H7 (cell line): Measurements from ENCODE around the gene EYS. TPM values are rescaled to one million over a fixed set of nuclear protein-coding genes. Genes with fewer than 3 reads are reported as not detected.

Source experiments
- DNase-seq: peaks from one replicate; pipeline ENCODE4 v3.0.0; 2012
- H3K27me3 ChIP-seq: 2 replicates; pipeline ENCODE4 v1.6.0; 2011; ENCODE audit warnings: mild to moderate bottlenecking, low read length; ENCODE audit not compliant: control insufficient read depth, insufficient read depth
- H3K36me3 ChIP-seq: replicated peaks from 2 replicates; pipeline ENCODE4 v1.5.1; 2011; ENCODE audit warnings: low read length; ENCODE audit not compliant: control insufficient read depth, insufficient read depth
- H3K4me3 ChIP-seq: 2 replicates; pipeline ENCODE4 v1.5.1; 2011; ENCODE audit warnings: low read depth, mild to moderate bottlenecking, control low read depth, low read length, moderate library complexity; ENCODE audit not compliant: insufficient read depth
- total RNA-seq: library from RNA; depleted of rRNA; stranded (reverse); fragments of >200 nt; shearing (Covaris generic); gene quantifications from 2 replicates; pipeline ENCODE4 v1.2.3, GENCODE V29; 2014

Gene EYS
- total RNA-seq, 1 experiment from 2014 or later = 0.10 TPM

DNA sequence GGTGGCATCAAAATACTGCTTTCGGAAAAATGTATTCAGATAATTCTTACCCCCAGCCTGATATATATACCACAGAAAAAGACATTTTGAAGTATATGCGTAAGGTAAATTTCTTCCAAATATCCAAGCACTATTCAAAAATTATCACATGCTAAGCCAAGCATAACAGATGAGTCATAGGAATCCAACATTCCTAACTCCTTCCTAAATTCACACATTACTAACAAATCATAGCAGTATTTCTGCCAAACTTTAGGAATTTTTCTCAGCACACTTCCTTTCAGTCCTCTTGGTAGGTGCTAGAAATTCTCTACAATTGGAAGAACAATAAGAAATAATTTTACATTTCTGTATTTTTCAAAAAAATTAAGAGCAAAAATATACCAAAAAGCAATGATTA, 417.5 kb downstream of the EYS start:
- DNase-seq = no peak
- H3K27me3 ChIP-seq = no peaks in the 10 kb centered on the region
- H3K4me3 ChIP-seq = no peak overlapping the region
- H3K36me3 ChIP-seq = no peaks in the 10 kb centered on the region

- H3K36me3 ChIP-seq = no peaks in the 10 kb centered on the region
- H3K27me3 ChIP-seq = no peaks in the 10 kb centered on the region
- DNase-seq = no peak
- H3K4me3 ChIP-seq = no peak overlapping the region
Observed at GRCh38 chr6:65285275-65285674, 421.8 kb downstream of the EYS start.

GRCh38 chr6:65280060-65280459, 427.0 kb downstream of the EYS start:
- Histone ChIP-seq H3K4me3 (no peak overlapping the region), H3K27me3 (no peaks in the 10 kb centered on the region), H3K36me3 (no peaks in the 10 kb centered on the region)
- DNase-seq = no peak

- DNase-seq = no peak
- Histone ChIP-seq H3K27me3 (no peaks in the 10 kb centered on the region), H3K4me3 (no peak overlapping the region), H3K36me3 (no peaks in the 10 kb centered on the region)
Observed at GRCh38 chr6:65262241-65262640, 444.8 kb downstream of the EYS start.

- Histone ChIP-seq H3K36me3 (no peaks in the 10 kb centered on the region), H3K27me3 (no peaks in the 10 kb centered on the region), H3K4me3 (no peak overlapping the region)
- DNase-seq = no peak
Observed at GRCh38 chr6:65259982-65260381, 447.0 kb downstream of the EYS start.

DNA sequence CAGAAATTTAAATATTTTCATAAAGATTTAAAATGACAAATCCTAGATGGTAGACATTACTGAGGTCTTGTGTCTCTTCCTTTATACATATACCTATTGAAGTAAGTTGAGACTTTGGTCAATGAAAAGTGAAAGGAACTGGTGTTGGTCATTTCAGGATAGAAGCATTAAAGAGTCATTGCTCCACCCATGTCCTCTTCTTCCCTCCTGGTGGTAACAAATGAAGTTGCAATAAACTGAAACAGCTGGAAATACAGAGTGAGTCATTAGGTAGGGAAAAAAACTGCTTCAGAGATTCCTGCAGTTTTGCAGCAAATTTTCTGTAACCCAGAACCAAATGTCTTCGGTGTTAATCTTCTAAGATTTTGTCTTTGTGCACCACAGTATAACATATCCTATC, 448.0 kb downstream of the EYS start:
- DNase-seq = no peak
- no peak overlapping the region for H3K4me3 ChIP-seq
- H3K27me3 ChIP-seq = no peaks in the 10 kb centered on the region
- H3K36me3 ChIP-seq = no peaks in the 10 kb centered on the region

DNA sequence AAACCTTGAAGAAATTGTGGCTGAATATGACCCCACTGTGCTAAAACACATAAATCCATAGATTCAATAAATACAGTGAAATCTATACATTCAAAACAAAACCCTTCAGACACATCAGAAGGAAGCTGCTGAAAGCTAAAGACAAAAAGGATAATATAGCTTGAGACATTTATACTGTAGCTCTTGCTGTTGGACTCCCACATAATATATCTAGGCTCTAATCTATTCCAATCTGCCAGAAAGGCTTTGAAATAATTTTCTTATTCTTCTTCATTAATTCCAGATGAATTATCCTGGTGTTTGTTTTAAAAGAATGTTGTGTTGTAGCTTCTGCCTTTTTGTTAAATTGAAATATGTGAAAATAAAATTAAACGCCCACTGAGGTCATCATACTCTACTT, 454.0 kb downstream of the EYS start:
- no peaks in the 10 kb centered on the region for H3K27me3 ChIP-seq
- no peak overlapping the region for H3K4me3 ChIP-seq
- DNase-seq = no peak
- no peaks in the 10 kb centered on the region for H3K36me3 ChIP-seq

- H3K36me3 ChIP-seq = no peaks in the 10 kb centered on the region
- no peak for DNase-seq
- H3K27me3 ChIP-seq = no peaks in the 10 kb centered on the region
- no peak overlapping the region for H3K4me3 ChIP-seq
Observed at GRCh38 chr6:65248101-65248610, 458.9 kb downstream of the EYS start.

DNA sequence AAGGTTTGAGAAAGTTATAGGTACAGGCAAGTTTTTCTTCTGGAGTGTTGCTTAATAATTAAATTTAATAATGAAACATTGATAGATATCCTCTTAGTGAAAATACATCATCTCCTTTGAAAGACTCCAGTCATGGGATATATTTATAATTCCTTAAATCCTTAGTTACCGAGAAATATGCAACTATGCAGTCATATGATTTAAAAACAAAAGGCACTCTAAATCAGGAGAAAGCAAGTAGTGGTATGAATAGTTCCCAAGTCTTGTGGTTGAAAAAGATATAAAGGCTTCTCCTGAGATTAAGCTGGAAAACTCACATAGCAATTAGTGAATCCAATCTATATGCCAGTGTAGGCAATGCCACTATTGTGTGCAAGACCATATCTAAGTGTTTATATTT, 475.4 kb downstream of the EYS start:
- no peak for DNase-seq
- Histone ChIP-seq H3K27me3 (no peaks in the 10 kb centered on the region), H3K4me3 (no peak overlapping the region), H3K36me3 (no peaks in the 10 kb centered on the region)

DNA sequence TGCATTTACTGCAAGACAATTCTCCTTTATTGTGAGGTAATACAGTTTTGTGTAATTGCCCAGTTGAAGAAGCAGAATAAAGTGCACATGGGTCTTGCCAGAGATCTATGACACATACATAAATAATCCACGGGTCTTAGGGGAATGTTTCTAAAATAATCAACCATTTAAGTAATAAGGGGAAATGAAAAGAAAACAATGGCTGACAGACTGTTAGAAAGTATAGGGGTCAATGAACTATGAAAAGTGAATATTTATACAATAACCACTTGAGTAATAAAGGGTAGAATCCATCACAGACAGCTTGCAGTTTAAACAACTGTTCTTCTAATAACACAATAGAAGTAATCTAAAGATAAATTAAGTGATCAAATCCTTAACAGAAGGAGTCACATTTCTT, 477.2 kb downstream of the EYS start:
- DNase-seq = no peak
- no peak overlapping the region for H3K4me3 ChIP-seq
- no peaks in the 10 kb centered on the region for H3K36me3 ChIP-seq
- H3K27me3 ChIP-seq = no peaks in the 10 kb centered on the region

- no peaks in the 10 kb centered on the region for H3K36me3 ChIP-seq
- H3K27me3 ChIP-seq = no peaks in the 10 kb centered on the region
- no peak for DNase-seq
- no peak overlapping the region for H3K4me3 ChIP-seq
Observed at GRCh38 chr6:65221153-65221552, 485.9 kb downstream of the EYS start.

DNA sequence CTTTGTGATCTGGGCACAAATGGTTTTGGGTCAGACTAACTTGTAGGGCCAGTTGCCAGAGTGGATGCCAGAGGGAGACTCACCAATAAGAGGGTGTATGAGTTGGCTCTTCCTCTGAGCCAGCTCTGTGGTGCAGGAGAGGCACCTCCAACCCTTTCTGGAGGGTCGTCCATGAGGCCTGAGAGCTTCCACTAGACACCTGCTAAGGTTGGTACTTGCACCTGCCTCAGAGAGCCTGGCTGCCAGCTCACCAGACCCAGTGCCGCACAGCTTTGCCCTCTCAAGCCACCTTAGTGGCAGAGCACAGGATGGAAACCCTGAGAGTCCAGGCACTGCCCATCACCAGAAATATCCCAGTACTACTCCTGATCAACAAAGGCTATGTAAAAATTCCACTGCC, 504.3 kb downstream of the EYS start:
- no peak for DNase-seq

DNA sequence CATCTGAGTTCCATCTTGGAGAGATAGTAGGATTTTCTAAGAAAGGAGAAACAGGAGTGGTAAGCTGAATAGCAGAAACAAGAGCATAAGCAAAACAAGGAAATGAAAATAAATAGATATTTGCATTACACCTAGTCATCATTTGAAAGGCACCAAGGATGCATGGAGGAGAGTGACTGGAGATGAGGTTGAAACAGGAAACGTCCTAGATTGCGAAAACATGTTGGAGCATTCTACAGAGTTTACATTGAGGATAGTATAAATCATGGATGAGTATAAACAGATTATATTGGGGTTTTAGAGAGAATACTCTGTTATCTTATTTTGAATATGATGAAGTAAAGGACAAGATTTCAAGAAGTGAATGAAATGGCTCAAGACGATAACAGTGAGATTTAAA, 507.3 kb downstream of the EYS start:
- no peak for DNase-seq
- no peaks in the 10 kb centered on the region for H3K36me3 ChIP-seq
- H3K27me3 ChIP-seq = no peaks in the 10 kb centered on the region
- H3K4me3 ChIP-seq = no peak overlapping the region

More for the DNA sequence above, 504.3 kb downstream of the EYS start:
- Histone ChIP-seq H3K4me3 (no peak overlapping the region), H3K36me3 (no peaks in the 10 kb centered on the region), H3K27me3 (no peaks in the 10 kb centered on the region)

- H3K27me3 ChIP-seq = no peaks in the 10 kb centered on the region
- no peaks in the 10 kb centered on the region for H3K36me3 ChIP-seq
- no peak overlapping the region for H3K4me3 ChIP-seq
- no peak for DNase-seq
Observed at GRCh38 chr6:65199121-65199520, 507.9 kb downstream of the EYS start.

GRCh38 chr6:65191471-65191870, 515.6 kb downstream of the EYS start:
- Histone ChIP-seq H3K4me3 (no peak overlapping the region), H3K36me3 (no peaks in the 10 kb centered on the region), H3K27me3 (no peaks in the 10 kb centered on the region)
- DNase-seq = no peak

GRCh38 chr6:65189236-65189881, 517.7 kb downstream of the EYS start:
- no peaks in the 10 kb centered on the region for H3K36me3 ChIP-seq
- DNase-seq = no peak
- H3K27me3 ChIP-seq = no peaks in the 10 kb centered on the region
- H3K4me3 ChIP-seq = no peak overlapping the region
